ENCODE data around the gene GALNT12.

Gene GALNT12

GRCh38 chr9:98783518-98784226 lies 23.8 kb upstream of the GALNT12 start:
- Histone ChIP-seq H3K36me3 (ENCODE audit: control insufficient read depth, insufficient read depth, low read length) (peaks cover 33% of the 10 kb centered on the region), H3K4me3 (ENCODE audit: extremely low read depth, insufficient read depth, low read length, poor library complexity, severe bottlenecking) (no peak overlapping the region), H3K9me3 (ENCODE audit: control insufficient read depth, low read length) (no peaks in the 10 kb centered on the region), H3K27ac (ENCODE audit: low read depth, low read length, severe bottlenecking) (no peak overlapping the region), H3K4me1 (ENCODE audit: control insufficient read depth, insufficient read depth, low read length, poor library complexity, severe bottlenecking) (no peaks in the 10 kb centered on the region)
- 95 to 97% methylated on average over 15 of the region's 16 CpGs for WGBS, 2 experiments (ENCODE audit: insufficient coverage in 2 of 2)

GRCh38 chr9:98784831-98785806 lies 22.4 kb upstream of the GALNT12 start:
- no peak overlapping the region for H3K27ac ChIP-seq (ENCODE audit: low read depth, low read length, severe bottlenecking)
- 80 to 94% methylated on average over 4 to 9 of the region's 11 CpGs for WGBS, 2 experiments (ENCODE audit: insufficient coverage in 2 of 2)

GRCh38 chr9:98786750-98787510 lies 20.5 kb upstream of the GALNT12 start:
- Histone ChIP-seq H3K36me3 (ENCODE audit: control insufficient read depth, insufficient read depth, low read length) (peaks cover 46% of the 10 kb centered on the region), H3K9me3 (ENCODE audit: control insufficient read depth, low read length) (no peaks in the 10 kb centered on the region), H3K27ac (ENCODE audit: low read depth, low read length, severe bottlenecking) (no peak overlapping the region), H3K4me3 (ENCODE audit: extremely low read depth, insufficient read depth, low read length, poor library complexity, severe bottlenecking) (no peak overlapping the region), H3K4me1 (ENCODE audit: control insufficient read depth, insufficient read depth, low read length, poor library complexity, severe bottlenecking) (peaks cover 7% of the 10 kb centered on the region)
- 86% methylated on average over 3 of the region's 4 CpGs; no CpG with 5 or more reads in 1 of the 2 experiments for WGBS, 2 experiments (ENCODE audit: insufficient coverage in 2 of 2)

More at GRCh38 chr9:98784831-98785806, 22.4 kb upstream of the GALNT12 start:
- H3K9me3 ChIP-seq (ENCODE audit: control insufficient read depth, low read length), result no peaks in the 10 kb centered on the region
- peaks cover 42% of the 10 kb centered on the region for H3K36me3 ChIP-seq (ENCODE audit: control insufficient read depth, insufficient read depth, low read length)
- H3K4me1 ChIP-seq (ENCODE audit: control insufficient read depth, insufficient read depth, low read length, poor library complexity, severe bottlenecking), result no peaks in the 10 kb centered on the region
- H3K4me3 ChIP-seq (ENCODE audit: extremely low read depth, insufficient read depth, low read length, poor library complexity, severe bottlenecking), result no peak overlapping the region

GRCh38 chr9:98787766-98788335 lies 19.6 kb upstream of the GALNT12 start:
- Histone ChIP-seq H3K36me3 (ENCODE audit: control insufficient read depth, insufficient read depth, low read length) (peaks cover 46% of the 10 kb centered on the region), H3K4me1 (ENCODE audit: control insufficient read depth, insufficient read depth, low read length, poor library complexity, severe bottlenecking) (peaks cover 8% of the 10 kb centered on the region), H3K27ac (ENCODE audit: low read depth, low read length, severe bottlenecking) (no peak overlapping the region), H3K9me3 (ENCODE audit: control insufficient read depth, low read length) (no peaks in the 10 kb centered on the region), H3K4me3 (ENCODE audit: extremely low read depth, insufficient read depth, low read length, poor library complexity, severe bottlenecking) (no peak overlapping the region)
- WGBS, 2 experiments (ENCODE audit: insufficient coverage in 2 of 2), result 95 to 99% methylated on average over 11 to 12 of the region's 12 CpGs

GRCh38 chr9:98789483-98790133 lies 17.9 kb upstream of the GALNT12 start:
- Histone ChIP-seq H3K4me3 (ENCODE audit: extremely low read depth, insufficient read depth, low read length, poor library complexity, severe bottlenecking) (no peak overlapping the region), H3K4me1 (ENCODE audit: control insufficient read depth, insufficient read depth, low read length, poor library complexity, severe bottlenecking) (peaks cover 8% of the 10 kb centered on the region), H3K9me3 (ENCODE audit: control insufficient read depth, low read length) (no peaks in the 10 kb centered on the region), H3K27ac (ENCODE audit: low read depth, low read length, severe bottlenecking) (no peak overlapping the region), H3K36me3 (ENCODE audit: control insufficient read depth, insufficient read depth, low read length) (peaks cover 35% of the 10 kb centered on the region)
- WGBS, 2 experiments (ENCODE audit: insufficient coverage in 2 of 2), result 91% methylated on average over 5 of the region's 5 CpGs

- Histone ChIP-seq H3K27ac (ENCODE audit: low read depth, low read length, severe bottlenecking) (no peak overlapping the region), H3K4me3 (ENCODE audit: extremely low read depth, insufficient read depth, low read length, poor library complexity, severe bottlenecking) (no peak overlapping the region), H3K36me3 (ENCODE audit: control insufficient read depth, insufficient read depth, low read length) (peaks cover 35% of the 10 kb centered on the region), H3K9me3 (ENCODE audit: control insufficient read depth, low read length) (no peaks in the 10 kb centered on the region), H3K4me1 (ENCODE audit: control insufficient read depth, insufficient read depth, low read length, poor library complexity, severe bottlenecking) (peaks cover 8% of the 10 kb centered on the region)
- 94 to 97% methylated on average over 25 of the region's 25 CpGs for WGBS, 2 experiments (ENCODE audit: insufficient coverage in 2 of 2)
Observed at GRCh38 chr9:98790134-98790841, 17.2 kb upstream of the GALNT12 start.

- Histone ChIP-seq H3K27ac (ENCODE audit: low read depth, low read length, severe bottlenecking) (peak overlapping the region; percentile 52), H3K4me3 (ENCODE audit: extremely low read depth, insufficient read depth, low read length, poor library complexity, severe bottlenecking) (no peak overlapping the region), H3K9me3 (ENCODE audit: control insufficient read depth, low read length) (no peaks in the 10 kb centered on the region), H3K4me1 (ENCODE audit: control insufficient read depth, insufficient read depth, low read length, poor library complexity, severe bottlenecking) (peaks cover 12% of the 10 kb centered on the region), H3K36me3 (ENCODE audit: control insufficient read depth, insufficient read depth, low read length) (peaks cover 32% of the 10 kb centered on the region)
- 60 to 61% methylated on average over 6 to 7 of the region's 10 CpGs for WGBS, 2 experiments (ENCODE audit: insufficient coverage in 2 of 2)
Observed at GRCh38 chr9:98790842-98791607, 16.4 kb upstream of the GALNT12 start.

GRCh38 chr9:98791608-98792490 lies 15.6 kb upstream of the GALNT12 start:
- Histone ChIP-seq H3K9me3 (ENCODE audit: control insufficient read depth, low read length) (no peaks in the 10 kb centered on the region), H3K4me3 (ENCODE audit: extremely low read depth, insufficient read depth, low read length, poor library complexity, severe bottlenecking) (no peak overlapping the region), H3K36me3 (ENCODE audit: control insufficient read depth, insufficient read depth, low read length) (peaks cover 32% of the 10 kb centered on the region), H3K4me1 (ENCODE audit: control insufficient read depth, insufficient read depth, low read length, poor library complexity, severe bottlenecking) (peaks cover 12% of the 10 kb centered on the region), H3K27ac (ENCODE audit: low read depth, low read length, severe bottlenecking) (peak overlapping the region; percentile 52)
- WGBS, 2 experiments (ENCODE audit: insufficient coverage in 2 of 2), result 78 to 81% methylated on average over 13 of the region's 18 CpGs
